T follicular helper cell (primary cell): Measurements from ENCODE around the gene RETSAT.
"Not testable (repeated sequence)": the region's sequence is repeated elsewhere in the genome, so short reads cannot be mapped to it uniquely, and the experiment has no call there.

Experiments used
- DNase-seq: peaks from one replicate; pipeline ENCODE4 v3.0.0-alpha.2; 2020; ENCODE audit warnings: low read depth

The RETSAT gene

GRCh38 chr2:85333877-85334276, 20.5 kb downstream of the RETSAT start:
- not testable (repeated sequence) for DNase-seq

DNA sequence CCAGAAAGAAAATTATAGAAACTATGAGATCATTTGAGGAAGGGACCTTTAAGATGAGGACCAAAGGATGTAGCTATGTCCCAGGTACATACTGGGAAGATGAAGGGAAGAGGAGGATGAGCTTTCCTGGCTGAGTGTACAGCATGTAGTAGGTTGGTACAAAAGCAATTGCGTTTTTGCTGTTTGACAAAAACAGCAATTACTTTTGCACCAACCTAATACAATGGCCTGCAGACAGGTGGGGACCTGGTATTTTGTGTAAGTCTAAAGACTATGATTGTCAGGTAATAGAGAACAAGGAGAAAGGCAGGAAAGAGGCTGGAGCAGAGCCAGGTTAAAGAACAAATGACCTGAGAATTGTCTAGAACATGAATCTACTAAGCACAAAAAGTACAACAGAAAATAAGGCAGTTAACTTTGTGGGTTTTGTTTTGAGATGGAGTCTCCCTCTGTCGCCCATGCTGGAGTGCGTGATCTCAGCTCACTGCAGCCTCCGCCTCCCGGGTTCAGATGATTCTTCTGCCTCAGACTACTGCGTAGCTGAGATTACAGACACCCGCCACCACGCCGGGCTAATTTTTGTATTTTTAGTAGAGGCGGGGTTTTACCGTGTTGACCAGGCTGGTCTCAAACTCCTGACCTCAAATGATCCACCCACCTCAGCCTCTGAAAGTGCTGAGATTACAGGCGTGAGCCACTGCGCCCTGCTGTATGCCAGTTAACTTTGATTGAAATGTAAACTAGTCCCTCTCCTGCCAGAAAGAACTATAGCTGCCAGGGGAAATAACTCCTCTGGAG, 23.3 kb downstream of the RETSAT start:
- DNase-seq: no peak

- DNase-seq: not testable (repeated sequence)
These were observed 24.6 kb downstream of the RETSAT start for GRCh38 chr2:85329701-85330100.

- no peak for DNase-seq
These were observed 25.1 kb downstream of the RETSAT start for GRCh38 chr2:85329181-85329651.

GRCh38 chr2:85327822-85328617, 26.3 kb downstream of the RETSAT start, which contains the start of gene TGOLN2:
TGOLN2 (minus strand) TSS chr2:85327989; CDS start chr2:85327962, 27 bp downstream.
- DNase-seq: peak; percentile 91

DNA sequence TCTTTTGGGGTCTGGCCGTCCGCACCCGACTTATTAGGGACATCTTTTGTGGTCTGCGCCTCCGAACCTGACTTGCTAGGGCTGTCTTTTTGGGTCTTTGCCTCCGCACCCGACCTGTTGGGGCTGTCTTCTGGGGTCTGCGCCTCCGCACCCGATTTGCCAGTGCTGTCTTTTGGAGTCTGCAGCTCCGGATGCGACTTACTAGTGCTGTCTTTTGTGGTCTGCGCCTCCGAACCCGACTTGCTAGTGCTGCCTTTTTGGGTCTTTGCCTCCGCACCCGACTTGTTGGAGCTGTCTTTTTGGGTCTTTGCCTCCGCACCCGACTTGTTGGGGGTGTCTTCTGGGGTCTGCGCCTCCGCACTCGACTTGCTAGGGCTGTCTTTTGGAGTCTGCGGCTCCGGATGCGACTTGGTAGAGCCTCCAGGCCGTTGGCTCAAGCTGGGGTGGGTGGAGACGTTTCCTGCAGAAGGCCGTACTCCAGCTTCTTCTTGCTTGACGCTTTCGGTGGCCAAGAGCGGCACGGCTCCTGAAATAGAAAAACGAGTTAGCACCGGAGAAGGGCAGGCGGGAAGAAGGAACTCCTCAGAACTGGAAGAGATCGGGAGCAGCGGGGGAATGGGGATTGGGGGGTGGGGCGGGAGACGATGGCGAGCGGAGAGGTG, 27.0 kb downstream of the RETSAT start:
- DNase-seq: peak; percentile 37

DNA sequence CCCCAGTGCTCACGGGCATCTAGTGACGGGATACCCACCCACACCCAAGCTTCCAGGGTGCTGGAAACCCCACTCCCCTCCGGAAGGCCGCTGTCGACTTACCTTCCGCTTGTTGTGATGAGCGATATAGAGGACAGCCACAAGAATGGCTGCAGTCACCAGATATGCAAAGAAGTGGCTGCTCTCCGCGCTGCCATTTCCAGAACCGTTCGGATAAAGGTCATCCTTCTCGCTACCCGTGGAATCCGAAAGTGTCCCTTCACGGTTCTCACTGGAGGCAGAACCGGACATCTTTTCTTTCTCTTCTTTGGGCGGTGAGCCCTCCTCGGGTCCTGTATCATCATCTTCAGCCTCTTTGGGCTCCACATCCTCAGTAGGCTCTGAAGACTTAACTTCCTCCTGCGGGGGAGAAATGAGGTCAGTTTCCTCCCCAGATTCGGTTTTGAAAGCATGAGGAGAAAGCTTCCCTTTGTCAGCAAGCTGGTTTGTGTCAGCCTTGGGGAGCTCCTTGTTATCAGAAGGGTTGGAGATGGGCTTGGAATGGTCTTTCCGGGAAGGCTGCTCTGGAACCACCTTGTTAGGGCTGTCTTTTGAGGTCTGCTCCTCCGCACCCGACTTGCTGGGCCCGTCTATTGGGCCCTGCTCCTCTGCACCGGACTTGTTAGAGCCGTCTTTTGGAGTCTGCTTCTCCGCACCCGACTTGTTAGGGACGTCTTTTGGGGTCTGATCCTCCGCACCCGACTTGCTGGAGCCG, 27.7 kb downstream of the RETSAT start:
- DNase-seq: peak; percentile 16

DNA sequence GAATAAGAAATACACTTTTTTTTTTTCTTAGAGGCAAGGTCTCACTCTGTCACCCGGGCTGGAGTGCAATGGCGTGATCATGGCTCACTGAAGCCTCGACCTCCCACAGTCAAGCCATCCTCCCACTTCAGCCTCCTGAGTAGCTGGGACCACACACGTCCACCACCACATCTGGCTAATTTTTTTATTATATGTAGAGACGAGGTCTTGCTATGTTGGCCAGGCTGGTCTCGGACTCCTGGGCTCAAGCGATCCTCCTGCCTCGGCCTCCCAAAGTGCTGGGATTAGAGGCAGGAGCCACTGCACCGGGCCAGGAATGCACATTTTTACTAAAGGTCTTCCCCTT, 28.9 kb downstream of the RETSAT start:
- no peak for DNase-seq

DNA sequence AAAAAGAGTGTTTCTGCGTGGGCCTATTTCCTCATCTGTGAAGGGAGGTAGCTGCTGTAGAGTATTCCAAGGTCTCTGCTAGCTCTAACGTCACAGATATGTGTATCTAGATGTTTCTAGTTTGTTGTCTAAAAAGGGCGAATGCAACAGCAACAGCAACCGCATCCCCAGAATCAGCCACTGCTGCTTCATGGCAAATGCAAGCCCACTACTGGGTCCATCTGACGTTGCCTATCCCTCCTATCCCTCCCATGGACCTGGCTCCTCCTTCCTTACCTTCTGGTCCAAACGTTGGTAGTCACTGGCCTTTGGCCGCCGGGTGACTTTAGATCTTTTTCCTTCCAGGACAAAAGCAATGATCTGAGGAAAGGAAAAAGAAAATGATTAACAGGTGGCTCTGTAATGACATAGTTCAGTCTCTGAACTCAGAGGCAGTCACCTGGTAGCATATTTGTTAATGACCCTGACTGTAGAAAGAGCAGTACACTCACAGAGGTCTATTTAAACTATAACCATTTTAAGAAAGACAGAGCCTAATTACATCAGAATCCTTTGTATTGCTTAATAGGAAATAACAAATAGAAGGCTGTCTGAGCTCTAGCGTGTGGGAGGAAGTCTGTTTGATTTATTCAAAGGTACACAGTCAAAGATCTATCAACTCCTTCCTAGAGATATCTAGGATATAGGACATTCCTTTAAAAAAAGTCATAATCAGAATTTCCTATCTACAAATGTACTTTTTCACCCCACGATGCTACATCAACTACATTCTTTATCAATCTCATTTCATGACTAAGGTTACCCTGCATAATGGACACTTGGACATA, 29.5 kb downstream of the RETSAT start:
- DNase-seq: no peak

GRCh38 chr2:85323988-85324367, 30.4 kb downstream of the RETSAT start:
- DNase-seq: not testable (repeated sequence)

- DNase-seq: no peak
These were observed 30.9 kb downstream of the RETSAT start for GRCh38 chr2:85323351-85323987.

GRCh38 chr2:85319796-85320195, 34.5 kb downstream of the RETSAT start:
- DNase-seq: no peak

- DNase-seq: no peak
These were observed 35.9 kb downstream of the RETSAT start for GRCh38 chr2:85318222-85319074.

DNA sequence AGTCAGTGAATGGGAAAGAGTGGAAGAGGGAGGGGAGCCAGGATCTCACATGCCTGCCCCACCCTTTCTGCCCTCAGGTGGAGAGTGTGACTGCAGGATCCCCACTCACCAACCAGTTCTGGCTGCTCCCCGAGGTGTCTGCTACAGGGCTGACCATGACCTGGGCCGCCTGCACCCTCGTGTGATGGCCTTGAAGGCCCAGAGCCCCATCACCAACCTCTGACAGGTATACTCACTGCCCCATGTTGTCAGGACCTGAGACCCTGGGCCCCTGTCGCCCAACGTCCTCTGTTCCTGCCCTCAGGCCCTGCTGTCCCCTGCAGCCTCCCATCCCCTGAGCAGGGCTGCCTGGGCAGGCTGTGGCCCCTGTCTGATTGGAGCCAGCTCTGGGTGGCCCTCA, 38.4 kb downstream of the RETSAT start:
- not testable (repeated sequence) for DNase-seq

GRCh38 chr2:85314884-85315242, 39.5 kb downstream of the RETSAT start:
- no peak for DNase-seq

GRCh38 chr2:85312404-85312803, 41.9 kb downstream of the RETSAT start:
- no peak for DNase-seq

- DNase-seq: no peak
These were observed 44.0 kb downstream of the RETSAT start for GRCh38 chr2:85310330-85310729.

- DNase-seq: no peak
These were observed 44.5 kb downstream of the RETSAT start for GRCh38 chr2:85309699-85310321.
